ENCODE measurements around the gene CDS1. TPM values are rescaled to one million over a fixed set of nuclear protein-coding genes. Genes with fewer than 3 reads are reported as not detected.

Gene CDS1
- total RNA-seq, 2 donors from 2014 or later, result 0.27 to 0.63 TPM

DNA sequence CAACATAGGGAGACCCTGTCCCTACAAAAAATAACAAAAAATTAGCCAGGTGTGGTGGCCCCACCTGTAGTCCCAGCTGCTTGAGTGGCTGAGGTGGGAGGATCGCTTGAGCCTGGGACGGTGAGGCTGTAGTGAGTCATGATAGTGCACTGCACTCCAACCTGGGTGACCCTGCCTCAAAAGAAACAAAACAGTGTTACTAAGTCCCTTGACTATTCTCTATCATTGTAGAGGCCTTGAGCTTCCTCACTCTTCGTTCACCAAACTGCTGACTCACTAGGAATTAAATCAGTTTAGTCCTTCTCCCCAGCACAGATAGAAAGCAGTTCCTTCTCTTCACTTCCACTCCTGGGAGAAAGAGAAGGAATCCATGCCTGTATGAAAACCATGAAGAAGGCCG, 14.5 kb downstream of the CDS1 start:
- Histone ChIP-seq H3K9me3 (no peaks in the 10 kb centered on the region), H3K4me3 (no peak overlapping the region), H3K4me1 (ENCODE audit: control insufficient read depth in 1 of 2, low read depth in 2 of 2) (no peaks in the 10 kb centered on the region), H3K27ac (no peak overlapping the region), H3K27me3 (replicated peaks; ENCODE audit: insufficient read depth) (no peaks in the 10 kb centered on the region), H3K36me3 (no peaks in the 10 kb centered on the region)
- TF ChIP-seq, protein P1, sequence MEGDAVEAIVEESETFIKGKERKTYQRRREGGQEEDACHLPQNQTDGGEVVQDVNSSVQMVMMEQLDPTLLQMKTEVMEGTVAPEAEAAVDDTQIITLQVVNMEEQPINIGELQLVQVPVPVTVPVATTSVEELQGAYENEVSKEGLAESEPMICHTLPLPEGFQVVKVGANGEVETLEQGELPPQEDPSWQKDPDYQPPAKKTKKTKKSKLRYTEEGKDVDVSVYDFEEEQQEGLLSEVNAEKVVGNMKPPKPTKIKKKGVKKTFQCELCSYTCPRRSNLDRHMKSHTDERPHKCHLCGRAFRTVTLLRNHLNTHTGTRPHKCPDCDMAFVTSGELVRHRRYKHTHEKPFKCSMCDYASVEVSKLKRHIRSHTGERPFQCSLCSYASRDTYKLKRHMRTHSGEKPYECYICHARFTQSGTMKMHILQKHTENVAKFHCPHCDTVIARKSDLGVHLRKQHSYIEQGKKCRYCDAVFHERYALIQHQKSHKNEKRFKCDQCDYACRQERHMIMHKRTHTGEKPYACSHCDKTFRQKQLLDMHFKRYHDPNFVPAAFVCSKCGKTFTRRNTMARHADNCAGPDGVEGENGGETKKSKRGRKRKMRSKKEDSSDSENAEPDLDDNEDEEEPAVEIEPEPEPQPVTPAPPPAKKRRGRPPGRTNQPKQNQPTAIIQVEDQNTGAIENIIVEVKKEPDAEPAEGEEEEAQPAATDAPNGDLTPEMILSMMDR (IDR thresholded peaks at IDR 0.05), result no peak
- no peak for ATAC-seq (ENCODE audit: insufficient number of reproducible peaks, low FRiP score, low read depth)
- DNase-seq (ENCODE audit: low spot score), result no peak

- TF ChIP-seq, protein P1 (IDR thresholded peaks at IDR 0.05), result no peak
- no peaks in the 10 kb centered on the region for H3K36me3 ChIP-seq
- no peaks in the 10 kb centered on the region for H3K9me3 ChIP-seq
- ATAC-seq (ENCODE audit: insufficient number of reproducible peaks, low FRiP score, low read depth) (no peak), DNase-seq (ENCODE audit: low spot score) (no peak)
- no peaks in the 10 kb centered on the region for H3K27me3 ChIP-seq (replicated peaks; ENCODE audit: insufficient read depth)
- H3K4me1 ChIP-seq (ENCODE audit: control insufficient read depth in 1 of 2, low read depth in 2 of 2), result no peaks in the 10 kb centered on the region
- H3K27ac ChIP-seq, result no peak overlapping the region
- H3K4me3 ChIP-seq, result no peak overlapping the region
These were observed 23.7 kb downstream of the CDS1 start for GRCh38 chr4:84606645-84607044.

DNA sequence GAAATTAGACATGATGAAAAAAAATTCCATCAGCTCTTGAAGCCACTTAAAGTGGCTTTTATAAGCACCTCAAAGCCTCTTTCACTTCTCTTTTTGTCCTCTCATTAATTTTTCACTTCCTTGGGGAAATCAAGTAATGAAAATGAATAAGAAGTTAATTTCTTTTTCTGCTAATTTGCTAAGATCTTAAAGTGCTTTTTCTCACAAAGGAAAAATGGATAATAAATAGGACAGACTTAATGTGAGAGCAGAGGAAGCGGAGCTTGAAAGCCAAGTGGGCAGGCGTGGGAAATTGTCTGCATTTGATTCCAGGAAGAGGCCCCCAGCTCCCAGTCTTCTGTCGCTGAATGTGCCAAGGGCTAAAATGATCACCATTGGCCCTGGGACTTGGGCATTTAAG, 28.6 kb downstream of the CDS1 start:
- H3K4me3 ChIP-seq, result no peak overlapping the region
- no peaks in the 10 kb centered on the region for H3K36me3 ChIP-seq
- H3K4me1 ChIP-seq (ENCODE audit: control insufficient read depth in 1 of 2, low read depth in 2 of 2), result no peaks in the 10 kb centered on the region
- no peaks in the 10 kb centered on the region for H3K9me3 ChIP-seq
- ATAC-seq (ENCODE audit: insufficient number of reproducible peaks, low FRiP score, low read depth) (no peak), DNase-seq (ENCODE audit: low spot score) (no peak)
- TF ChIP-seq, protein P1 (IDR thresholded peaks at IDR 0.05), result no peak
- no peak overlapping the region for H3K27ac ChIP-seq
- H3K27me3 ChIP-seq (replicated peaks; ENCODE audit: insufficient read depth), result no peaks in the 10 kb centered on the region

DNA sequence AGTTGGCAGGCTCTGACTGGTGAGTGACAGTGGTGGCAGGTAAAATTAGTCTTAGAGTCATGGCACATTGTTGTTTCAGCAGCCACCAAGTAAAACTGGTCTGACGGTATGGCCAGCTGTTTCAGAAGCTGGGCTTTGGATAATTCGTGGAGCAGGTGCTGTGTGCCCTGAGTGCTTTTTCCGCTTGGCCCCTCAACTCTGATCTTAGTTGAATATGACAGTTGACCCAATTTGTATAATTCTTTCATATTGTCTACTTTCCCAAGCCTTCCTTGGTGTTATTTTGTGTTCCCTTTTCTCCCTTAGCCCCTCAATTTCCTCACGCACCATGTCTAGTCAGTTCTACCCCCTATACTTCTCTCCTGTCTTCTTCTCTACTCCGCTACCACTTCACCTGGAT, 32.0 kb downstream of the CDS1 start:
- H3K4me1 ChIP-seq (ENCODE audit: control insufficient read depth in 1 of 2, low read depth in 2 of 2), result no peaks in the 10 kb centered on the region
- no peak overlapping the region for H3K4me3 ChIP-seq
- H3K36me3 ChIP-seq, result no peaks in the 10 kb centered on the region
- ATAC-seq (ENCODE audit: insufficient number of reproducible peaks, low FRiP score, low read depth), result no peak
- H3K27me3 ChIP-seq (replicated peaks; ENCODE audit: insufficient read depth), result no peaks in the 10 kb centered on the region
- no peaks in the 10 kb centered on the region for H3K9me3 ChIP-seq
- TF ChIP-seq, protein P1 (IDR thresholded peaks at IDR 0.05), result no peak
- no peak for DNase-seq (ENCODE audit: low spot score)
- no peak overlapping the region for H3K27ac ChIP-seq

DNA sequence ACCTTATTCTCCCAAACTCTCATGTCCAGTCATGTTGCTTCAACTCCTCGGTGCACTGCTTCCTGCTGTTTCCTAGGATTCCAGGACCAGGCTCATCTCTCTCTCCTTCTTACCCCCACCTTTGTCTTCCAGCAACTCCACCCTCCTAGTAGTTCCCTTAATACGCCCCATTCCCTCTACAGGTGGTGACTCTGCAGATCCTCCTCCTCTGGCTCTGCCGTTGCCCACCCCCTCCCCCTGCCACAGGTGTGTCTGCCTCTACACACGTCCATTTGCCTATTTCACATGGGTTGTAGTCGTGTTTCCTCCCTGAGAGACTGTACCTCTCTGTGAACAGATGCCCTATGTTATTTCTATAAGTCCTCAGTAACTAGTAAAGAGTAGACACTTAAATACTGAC, 32.4 kb downstream of the CDS1 start:
- DNase-seq (ENCODE audit: low spot score) (no peak), ATAC-seq (ENCODE audit: insufficient number of reproducible peaks, low FRiP score, low read depth) (no peak)
- no peaks in the 10 kb centered on the region for H3K27me3 ChIP-seq (replicated peaks; ENCODE audit: insufficient read depth)
- H3K9me3 ChIP-seq, result no peaks in the 10 kb centered on the region
- H3K4me1 ChIP-seq (ENCODE audit: control insufficient read depth in 1 of 2, low read depth in 2 of 2), result no peaks in the 10 kb centered on the region
- H3K36me3 ChIP-seq, result no peaks in the 10 kb centered on the region
- no peak overlapping the region for H3K27ac ChIP-seq
- TF ChIP-seq, protein P1 (IDR thresholded peaks at IDR 0.05), result no peak
- no peak overlapping the region for H3K4me3 ChIP-seq

All from thoracic aorta (tissue), 2 donors.